OCI-LY1 (cell line): ENCODE data around the gene SLIT3.

ENCODE experiments used
- CTCF ChIP-seq: fragments of 200-600 bp; sonication (generic), shearing (Covaris generic); IDR thresholded peaks from 2 replicates; pipeline ENCODE4 v1.5.1; 2017; ENCODE audit warnings: mild to moderate bottlenecking, antibody characterized with exemption, low read length, moderate library complexity, mixed read lengths
- EZH2 ChIP-seq: fragments of 200-600 bp; sonication (generic), shearing (Covaris generic); IDR thresholded peaks from 2 replicates; pipeline ENCODE4 v1.8.0; 2017; ENCODE audit warnings: borderline replicate concordance, mixed run types, mild to moderate bottlenecking, antibody characterized with exemption, low read length, moderate library complexity, mixed read lengths

DNA sequence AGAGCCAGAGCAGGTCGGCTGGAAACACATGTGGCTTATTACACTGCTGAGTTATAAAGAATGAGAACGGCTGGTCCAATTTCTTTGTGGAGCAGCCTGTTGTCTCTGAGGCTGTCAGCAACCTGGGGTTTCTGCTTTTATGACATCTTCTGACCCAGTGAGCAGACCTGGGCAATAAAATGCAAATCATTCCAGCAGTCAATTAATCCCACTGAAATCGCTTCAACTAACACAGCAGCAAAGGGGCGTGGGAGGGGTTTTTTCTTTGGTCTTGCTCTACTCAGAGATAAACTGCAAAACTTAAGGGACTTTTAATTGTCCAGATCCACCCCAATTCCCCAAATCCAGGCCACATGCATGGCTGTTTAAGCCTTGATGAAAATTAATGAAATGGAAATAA, 215.7 kb downstream of the SLIT3 start:
- TF ChIP-seq EZH2 (no peak), CTCF (no peak)
